Skeletal muscle tissue (tissue), 4 donors: ENCODE measurements around the gene DBNL. TPM values are rescaled to one million over a fixed set of nuclear protein-coding genes. Genes with fewer than 3 reads are reported as not detected.

Experiments used
- H3K27ac ChIP-seq: one replicate; pipeline ENCODE4 v1.7.0; 2013; ENCODE audit warnings: mild to moderate bottlenecking, low read depth, low read length, inconsistent platforms
- H3K27me3 ChIP-seq, 3 donors: one replicate each; pipeline ENCODE4 v1.7.0; 2013; ENCODE audit warnings: low read length in 3 of 3; ENCODE audit not compliant: control insufficient read depth in 3 of 3, insufficient read depth in 3 of 3
- H3K36me3 ChIP-seq, 3 donors: one replicate each; pipeline ENCODE4 v1.7.0; 2013; ENCODE audit warnings: low read length in 3 of 3; ENCODE audit not compliant: control insufficient read depth in 3 of 3, insufficient read depth in 3 of 3
- H3K4me1 ChIP-seq, 3 donors: one replicate each; pipeline ENCODE4 v1.7.0; 2013; ENCODE audit warnings: low read length in 3 of 3, mild to moderate bottlenecking in 3 of 3; ENCODE audit not compliant: control insufficient read depth in 3 of 3, insufficient read depth in 3 of 3
- H3K4me3 ChIP-seq, 3 donors: one replicate each; pipeline ENCODE4 v1.7.0; 2013; ENCODE audit warnings: low read length in 3 of 3
- H3K9ac ChIP-seq, 3 donors: one replicate each; pipeline ENCODE4 v1.7.0; 2013; ENCODE audit warnings: low read length in 3 of 3, mild to moderate bottlenecking in 3 of 3, moderate library complexity in 2 of 3, low read depth in 1 of 3
- H3K9me3 ChIP-seq, 3 donors: one replicate each; pipeline ENCODE4 v1.7.0; 2013; ENCODE audit warnings: low read length in 3 of 3; ENCODE audit not compliant: control insufficient read depth in 3 of 3
- total RNA-seq: library from RNA; depleted of rRNA; stranded (reverse); fragments of >200 nt; gene quantifications from one replicate; pipeline ENCODE4 v1.2.3, GENCODE V29; 2014
- donor health status: Osteomylitis.

Gene DBNL
- total RNA-seq, 1 donor from 2014 or later: 41.2 TPM

DNA sequence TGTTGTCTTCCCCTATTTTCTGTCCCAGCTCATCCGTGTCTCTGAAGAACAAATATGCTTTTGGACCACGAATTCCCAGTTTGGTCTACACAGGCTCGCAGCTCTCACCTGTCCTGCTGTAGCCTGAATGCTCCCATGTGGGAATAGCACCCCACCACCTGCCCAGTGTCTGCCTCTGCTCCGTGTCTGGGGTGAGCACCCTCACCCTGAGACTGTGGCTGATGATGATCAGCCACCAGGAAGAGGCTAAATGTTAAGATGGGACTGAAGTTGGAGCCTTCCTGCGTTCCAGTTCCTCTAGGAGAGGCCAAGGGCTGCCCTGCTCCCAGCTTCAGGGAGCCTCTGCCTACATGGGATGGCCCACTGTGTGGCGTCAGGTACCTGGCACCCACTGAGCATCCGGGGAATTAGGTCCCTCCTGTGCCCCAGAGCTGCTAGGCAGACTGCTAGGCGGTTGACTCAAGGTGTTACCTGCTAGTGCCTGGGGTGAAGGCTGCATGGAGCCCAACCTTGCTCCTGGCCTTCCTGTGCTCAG, 17.2 kb downstream of the DBNL start:
- peak overlapping the region; percentile 28 for H3K27ac ChIP-seq
- peak overlapping the region in 2 of 3 donors; percentile 61 to 82 for H3K9ac ChIP-seq
- peak overlapping the region in 2 of 3 donors; percentile 55 to 70 for H3K4me3 ChIP-seq
- H3K36me3 ChIP-seq: peaks cover 55 to 63% (median 57%) of the 10 kb centered on the region in 3 donors
- H3K4me1 ChIP-seq: peaks cover 45 to 87% (median 85%) of the 10 kb centered on the region in 3 donors
- no peaks in the 10 kb centered on the region for H3K9me3 ChIP-seq
- H3K27me3 ChIP-seq: no peaks in the 10 kb centered on the region

GRCh38 chr7:44062180-44062902, 17.8 kb downstream of the DBNL start:
- Histone ChIP-seq H3K9ac (peak overlapping the region in 2 of 3 donors; percentile 61 to 82), H3K4me1 (peaks cover 45 to 87% (median 85%) of the 10 kb centered on the region in 3 donors), H3K9me3 (no peaks in the 10 kb centered on the region), H3K27ac (peak overlapping the region; percentile 28), H3K36me3 (peaks cover 49 to 57% (median 51%) of the 10 kb centered on the region in 3 donors), H3K4me3 (peak overlapping the region; percentile 33 to 70 (median 55)), H3K27me3 (no peaks in the 10 kb centered on the region)

DNA sequence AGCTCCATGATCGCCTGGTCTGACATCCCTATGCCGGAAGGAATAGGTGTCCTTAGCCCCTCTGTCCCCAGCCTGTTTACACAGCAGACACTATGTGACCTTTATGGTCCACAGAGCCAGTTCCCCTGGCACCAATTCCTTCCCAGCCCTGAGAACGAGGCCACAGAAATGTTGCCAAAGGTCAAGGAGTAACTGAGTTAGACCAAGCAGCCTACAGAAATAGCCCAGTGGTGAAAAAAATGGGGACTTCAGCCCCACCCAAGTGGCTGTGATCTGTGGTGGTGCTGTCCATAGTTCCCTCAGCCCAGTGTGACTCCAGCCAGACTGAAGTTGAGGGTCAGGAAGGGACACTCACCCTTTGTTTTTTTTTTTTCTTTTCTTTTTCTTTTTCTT, 18.4 kb downstream of the DBNL start:
- Histone ChIP-seq H3K36me3 (peaks cover 44 to 51% (median 45%) of the 10 kb centered on the region in 3 donors), H3K4me3 (peak overlapping the region; percentile 33 to 70 (median 55)), H3K27ac (peak overlapping the region; percentile 28), H3K9me3 (no peaks in the 10 kb centered on the region), H3K4me1 (peaks cover 48 to 87% (median 85%) of the 10 kb centered on the region in 3 donors), H3K27me3 (no peaks in the 10 kb centered on the region), H3K9ac (peak overlapping the region in 2 of 3 donors; percentile 51 to 82)

GRCh38 chr7:44063547-44063893, 19.0 kb downstream of the DBNL start:
- Histone ChIP-seq H3K9ac (peak overlapping the region; percentile 83 to 98 (median 85)), H3K27ac (peak overlapping the region; percentile 85), H3K9me3 (no peaks in the 10 kb centered on the region), H3K27me3 (no peaks in the 10 kb centered on the region), H3K36me3 (peaks cover 38 to 46% (median 39%) of the 10 kb centered on the region in 3 donors), H3K4me1 (peaks cover 54 to 92% (median 83%) of the 10 kb centered on the region in 3 donors), H3K4me3 (peak overlapping the region; percentile 75 to 98 (median 98))

DNA sequence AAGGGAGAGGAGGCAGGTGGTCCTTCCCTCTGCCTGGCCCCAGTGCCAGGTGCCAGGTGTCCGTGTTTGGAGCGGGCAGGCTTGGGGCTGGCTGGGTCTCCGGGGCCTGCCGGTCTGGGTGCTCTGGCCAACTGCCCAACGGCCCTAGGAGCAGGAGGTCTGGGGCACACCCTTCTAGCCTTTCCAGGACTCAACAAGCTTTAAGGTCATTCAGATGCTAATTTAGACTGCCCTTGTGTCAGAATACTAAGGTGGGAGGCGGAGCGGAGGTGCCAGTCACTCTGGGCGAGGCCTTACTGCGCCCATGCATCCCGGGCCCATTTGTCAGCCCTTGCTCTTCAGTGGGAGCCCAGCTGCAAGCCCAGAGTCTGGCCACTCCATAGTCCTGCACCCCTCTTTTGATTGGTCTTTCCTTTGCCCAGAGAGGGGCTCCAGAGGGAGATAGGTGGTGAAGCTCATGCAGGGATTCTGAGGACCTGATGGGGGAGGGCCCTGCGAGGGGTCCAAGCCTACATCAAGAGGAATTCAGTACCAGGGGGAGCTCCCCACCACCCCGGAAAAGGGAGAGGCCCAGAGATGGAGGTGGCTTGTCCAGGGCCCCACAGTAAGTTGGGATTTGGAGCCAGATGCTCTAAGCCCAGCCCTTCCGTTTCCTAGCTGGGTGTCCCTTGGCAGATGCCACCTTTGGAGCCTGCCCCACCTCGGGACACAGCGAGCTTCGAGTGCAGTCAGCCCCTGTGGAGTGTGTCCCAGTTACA, 19.6 kb downstream of the DBNL start:
- Histone ChIP-seq H3K27me3 (no peaks in the 10 kb centered on the region), H3K9me3 (no peaks in the 10 kb centered on the region), H3K4me3 (peak overlapping the region; percentile 75 to 98 (median 98)), H3K9ac (peak overlapping the region; percentile 83 to 98 (median 85)), H3K27ac (peak overlapping the region; percentile 85), H3K4me1 (peaks cover 55 to 87% (median 82%) of the 10 kb centered on the region in 3 donors), H3K36me3 (peaks cover 34 to 40% (median 34%) of the 10 kb centered on the region in 3 donors)

- Histone ChIP-seq H3K4me1 (peaks cover 52 to 81% (median 75%) of the 10 kb centered on the region in 3 donors), H3K9ac (peak overlapping the region; percentile 83 to 98 (median 85)), H3K27ac (peak overlapping the region; percentile 85)
These were observed 20.4 kb downstream of the DBNL start for GRCh38 chr7:44064791-44065430.

GRCh38 chr7:44065431-44066110, 21.1 kb downstream of the DBNL start, which contains the start of gene PGAM2:
Gene PGAM2, minus strand, starts transcription at chr7:44065567. Its CDS starts 38 bp downstream, at chr7:44065529.
- Histone ChIP-seq H3K27me3 (no peaks in the 10 kb centered on the region), H3K4me1 (peaks cover 51 to 74% (median 69%) of the 10 kb centered on the region in 3 donors), H3K27ac (peak within 1 kb of the TSS; percentile 85)

More at GRCh38 chr7:44064791-44065430, 20.4 kb downstream of the DBNL start:
- peak overlapping the region; percentile 75 to 98 (median 98) for H3K4me3 ChIP-seq
- peaks cover 25 to 32% (median 26%) of the 10 kb centered on the region in 3 donors for H3K36me3 ChIP-seq
- H3K9me3 ChIP-seq: no peaks in the 10 kb centered on the region
- H3K27me3 ChIP-seq: no peaks in the 10 kb centered on the region

DNA sequence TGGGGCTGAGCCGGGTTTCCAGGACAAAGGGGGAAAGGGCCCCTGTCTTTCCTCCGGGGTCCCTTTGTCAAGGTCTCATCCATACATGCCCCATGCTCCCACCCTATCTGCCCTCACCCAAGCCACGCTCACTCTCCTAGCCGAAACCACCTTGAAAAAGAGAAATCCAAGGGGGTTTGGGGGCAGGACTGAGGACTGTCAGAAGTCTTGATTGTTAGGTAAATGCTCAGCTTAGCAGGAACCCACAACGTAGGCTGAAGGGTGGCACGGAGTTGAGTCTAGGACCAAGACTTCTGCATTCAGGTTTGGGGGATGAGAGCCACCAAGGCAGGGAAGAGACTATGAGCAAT, 21.6 kb downstream of the DBNL start:
- Histone ChIP-seq H3K27ac (peak overlapping the region; percentile 85), H3K9me3 (no peaks in the 10 kb centered on the region), H3K4me1 (peaks cover 51 to 73% (median 67%) of the 10 kb centered on the region in 3 donors), H3K9ac (peak overlapping the region in 2 of 3 donors; percentile 62 to 98), H3K4me3 (peak overlapping the region; percentile 22 to 98 (median 38)), H3K27me3 (no peaks in the 10 kb centered on the region), H3K36me3 (peaks cover 13 to 23% (median 15%) of the 10 kb centered on the region in 3 donors)

More at GRCh38 chr7:44065431-44066110, 21.1 kb downstream of the DBNL start, which contains the start of gene PGAM2:
- Histone ChIP-seq H3K36me3 (peaks cover 19 to 28% (median 21%) of the 10 kb centered on the region in 3 donors), H3K9me3 (no peaks in the 10 kb centered on the region), H3K4me3 (peak within 1 kb of the TSS; percentile 75 to 98 (median 98)), H3K9ac (peak within 1 kb of the TSS; percentile 83 to 98 (median 85))
